Measurements from ENCODE around the gene C3orf80. TPM values are rescaled to one million over a fixed set of nuclear protein-coding genes. Genes with fewer than 3 reads are reported as not detected.
"Not testable (repeated sequence)": the region's sequence is repeated elsewhere in the genome, so short reads cannot be mapped to it uniquely, and the experiment has no call there.

The C3orf80 gene
- total RNA-seq, 1 experiment from 2014 or later: not detected

GRCh38 chr3:160205606-160206005 is 19.6 kb upstream of the C3orf80 start:
- in situ Hi-C loops (cut with HindIII; ENCODE audit: low sequenced_read_pairs): no loop called here
- no peak for DNase-seq (ENCODE audit: low spot score)

- DNase-seq (ENCODE audit: low spot score): no peak
- in situ Hi-C loops (cut with HindIII; ENCODE audit: low sequenced_read_pairs): no loop called here
These were observed 14.9 kb upstream of the C3orf80 start for GRCh38 chr3:160210341-160210740.

GRCh38 chr3:160210799-160211221 is 14.4 kb upstream of the C3orf80 start:
- in situ Hi-C loops (cut with HindIII; ENCODE audit: low sequenced_read_pairs): no loop called here
- no peak for DNase-seq (ENCODE audit: low spot score)

- in situ Hi-C loops (cut with HindIII; ENCODE audit: low sequenced_read_pairs): no loop called here
- no peak for DNase-seq (ENCODE audit: low spot score)
These were observed 12.0 kb upstream of the C3orf80 start for GRCh38 chr3:160213191-160213590.

- DNase-seq (ENCODE audit: low spot score): no peak
- in situ Hi-C loops (cut with HindIII; ENCODE audit: low sequenced_read_pairs): no loop called here
These were observed 7.5 kb upstream of the C3orf80 start for GRCh38 chr3:160217675-160218074.

- DNase-seq (ENCODE audit: low spot score): no peak
These were observed 7.1 kb upstream of the C3orf80 start for GRCh38 chr3:160218136-160218535.

GRCh38 chr3:160220038-160220437 is 5.2 kb upstream of the C3orf80 start:
- in situ Hi-C loops (cut with HindIII; ENCODE audit: low sequenced_read_pairs): no loop called here
- no peak for DNase-seq (ENCODE audit: low spot score)

More at GRCh38 chr3:160218136-160218535, 7.1 kb upstream of the C3orf80 start:
- in situ Hi-C loops (cut with HindIII; ENCODE audit: low sequenced_read_pairs): no loop called here

GRCh38 chr3:160221019-160221418 is 4.2 kb upstream of the C3orf80 start:
- in situ Hi-C loops (cut with HindIII; ENCODE audit: low sequenced_read_pairs): no loop called here
- DNase-seq (ENCODE audit: low spot score): no peak

- peak; percentile 66 for DNase-seq (ENCODE audit: low spot score)
- in situ Hi-C loops (cut with HindIII; ENCODE audit: low sequenced_read_pairs): no loop called here
These were observed 966 bp upstream of the C3orf80 start for GRCh38 chr3:160224256-160224655.

- in situ Hi-C loops (cut with HindIII; ENCODE audit: low sequenced_read_pairs): no loop called here
- DNase-seq (ENCODE audit: low spot score): peak; percentile 71
These were observed 429 bp upstream of the C3orf80 start for GRCh38 chr3:160224811-160225175.

- peak; percentile 51 for DNase-seq (ENCODE audit: low spot score)
- in situ Hi-C loops (cut with HindIII; ENCODE audit: low sequenced_read_pairs): no loop called here
These were observed 1.0 kb downstream of the C3orf80 start for GRCh38 chr3:160226026-160226907.

GRCh38 chr3:160227419-160227818 is 2.2 kb downstream of the C3orf80 start:
- no peak for DNase-seq (ENCODE audit: low spot score)
- in situ Hi-C loops (cut with HindIII; ENCODE audit: low sequenced_read_pairs): no loop called here

- in situ Hi-C loops (cut with HindIII; ENCODE audit: low sequenced_read_pairs): no loop called here
- no peak for DNase-seq (ENCODE audit: low spot score)
These were observed 6.8 kb downstream of the C3orf80 start for GRCh38 chr3:160232014-160232413.

GRCh38 chr3:160240719-160241118 is 15.5 kb downstream of the C3orf80 start:
- DNase-seq (ENCODE audit: low spot score); in situ Hi-C loops (cut with HindIII; ENCODE audit: low sequenced_read_pairs): not testable (repeated sequence)

- in situ Hi-C loops (cut with HindIII; ENCODE audit: low sequenced_read_pairs): no loop called here
These were observed 20.1 kb downstream of the C3orf80 start for GRCh38 chr3:160245261-160245800.

GRCh38 chr3:160247766-160248165 is 22.5 kb downstream of the C3orf80 start:
- in situ Hi-C loops (cut with HindIII; ENCODE audit: low sequenced_read_pairs): no loop called here
- no peak for DNase-seq (ENCODE audit: low spot score)

More at GRCh38 chr3:160245261-160245800, 20.1 kb downstream of the C3orf80 start:
- DNase-seq (ENCODE audit: low spot score): no peak

GRCh38 chr3:160253298-160253697 is 28.1 kb downstream of the C3orf80 start:
- in situ Hi-C loops (cut with HindIII; ENCODE audit: low sequenced_read_pairs): no loop called here
- no peak for DNase-seq (ENCODE audit: low spot score)

GRCh38 chr3:160257606-160258005 is 32.4 kb downstream of the C3orf80 start:
- in situ Hi-C loops (cut with HindIII; ENCODE audit: low sequenced_read_pairs): no loop called here

GRCh38 chr3:160259589-160259988 is 34.4 kb downstream of the C3orf80 start:
- in situ Hi-C loops (cut with HindIII; ENCODE audit: low sequenced_read_pairs): no loop called here

More at GRCh38 chr3:160257606-160258005, 32.4 kb downstream of the C3orf80 start:
- no peak for DNase-seq (ENCODE audit: low spot score)

GRCh38 chr3:160260587-160261270 is 35.5 kb downstream of the C3orf80 start:
- no peak for DNase-seq (ENCODE audit: low spot score)
- in situ Hi-C loops (cut with HindIII; ENCODE audit: low sequenced_read_pairs): no loop called here

More at GRCh38 chr3:160259589-160259988, 34.4 kb downstream of the C3orf80 start:
- no peak for DNase-seq (ENCODE audit: low spot score)

All from G401 (cell line).